Activated CD4-positive, alpha-beta T cell treated with anti-CD3 and anti-CD28 coated beads for 1 hour (primary cell): ENCODE data around the gene VEGFA.
"Not testable (repeated sequence)": the region's sequence is repeated elsewhere in the genome, so short reads cannot be mapped to it uniquely, and the experiment has no call there.

Source experiments
- DNase-seq: peaks from one replicate; pipeline ENCODE4 v3.0.0-alpha.2; 2020

Gene VEGFA

GRCh38 chr6:43806043-43806757 is 36.2 kb downstream of the VEGFA start:
- DNase-seq: no peak

GRCh38 chr6:43806758-43807227 is 36.8 kb downstream of the VEGFA start:
- no peak for DNase-seq

DNA sequence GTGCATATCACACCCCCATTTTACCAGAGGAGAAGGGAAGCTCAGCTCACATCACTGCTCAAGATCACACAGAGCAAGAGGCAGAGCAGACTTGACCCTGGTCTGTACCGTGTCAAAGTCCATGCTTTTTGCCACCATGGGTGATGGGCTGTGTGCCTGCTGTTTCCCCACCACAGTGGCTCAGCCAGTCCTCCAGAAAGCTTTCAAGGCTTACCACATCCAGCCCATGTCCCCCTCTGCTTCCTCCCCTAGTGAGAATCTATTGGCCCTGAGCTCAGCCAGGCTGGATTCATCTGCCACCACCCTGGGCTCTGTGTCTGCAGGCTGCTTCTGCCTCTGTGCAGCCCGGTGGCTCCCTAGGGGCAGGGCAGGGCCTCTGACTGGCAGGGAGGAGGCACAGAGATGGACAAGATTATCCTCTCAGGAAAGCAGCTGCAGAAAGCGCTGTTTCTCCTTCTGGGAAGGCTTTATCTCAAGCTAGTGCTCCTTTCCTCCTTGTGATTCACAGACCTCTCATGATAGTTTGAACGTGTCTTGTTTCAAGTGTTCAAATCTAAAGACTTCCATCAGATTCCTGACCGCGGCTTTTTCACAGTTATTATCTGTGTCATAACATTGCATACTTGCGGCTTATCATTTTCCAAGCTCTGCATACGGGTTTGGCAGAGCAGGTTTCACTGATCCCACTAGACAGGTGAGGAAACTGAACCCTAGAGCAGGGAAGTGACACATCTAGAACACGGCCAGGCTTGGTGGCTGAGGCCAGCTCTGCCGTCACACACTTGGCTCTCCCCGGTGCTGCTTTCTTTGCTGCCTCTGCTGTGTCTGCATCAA is 37.4 kb downstream of the VEGFA start:
- no peak for DNase-seq

DNA sequence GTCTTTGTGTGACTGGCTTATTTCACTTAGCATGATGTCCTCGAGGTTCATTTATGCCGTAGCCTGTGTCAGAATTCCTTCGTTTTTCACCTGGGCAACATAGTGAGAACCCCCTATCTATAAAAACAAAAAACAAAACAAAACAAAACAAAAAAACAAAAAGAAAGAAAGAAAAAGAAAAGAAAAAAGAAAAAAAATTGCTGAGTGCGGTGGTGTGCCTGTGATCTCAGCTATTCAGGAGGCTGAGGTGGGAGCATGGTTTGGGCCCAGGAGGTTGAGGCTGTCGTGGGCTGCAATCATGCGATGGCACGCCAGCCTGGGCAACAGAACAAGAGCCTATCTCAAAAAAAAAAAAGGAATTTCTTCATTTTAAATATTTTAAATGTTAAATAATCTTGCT is 38.4 kb downstream of the VEGFA start:
- no peak for DNase-seq

- no peak for DNase-seq
Measured at GRCh38 chr6:43809417-43810305, 39.6 kb downstream of the VEGFA start.

DNA sequence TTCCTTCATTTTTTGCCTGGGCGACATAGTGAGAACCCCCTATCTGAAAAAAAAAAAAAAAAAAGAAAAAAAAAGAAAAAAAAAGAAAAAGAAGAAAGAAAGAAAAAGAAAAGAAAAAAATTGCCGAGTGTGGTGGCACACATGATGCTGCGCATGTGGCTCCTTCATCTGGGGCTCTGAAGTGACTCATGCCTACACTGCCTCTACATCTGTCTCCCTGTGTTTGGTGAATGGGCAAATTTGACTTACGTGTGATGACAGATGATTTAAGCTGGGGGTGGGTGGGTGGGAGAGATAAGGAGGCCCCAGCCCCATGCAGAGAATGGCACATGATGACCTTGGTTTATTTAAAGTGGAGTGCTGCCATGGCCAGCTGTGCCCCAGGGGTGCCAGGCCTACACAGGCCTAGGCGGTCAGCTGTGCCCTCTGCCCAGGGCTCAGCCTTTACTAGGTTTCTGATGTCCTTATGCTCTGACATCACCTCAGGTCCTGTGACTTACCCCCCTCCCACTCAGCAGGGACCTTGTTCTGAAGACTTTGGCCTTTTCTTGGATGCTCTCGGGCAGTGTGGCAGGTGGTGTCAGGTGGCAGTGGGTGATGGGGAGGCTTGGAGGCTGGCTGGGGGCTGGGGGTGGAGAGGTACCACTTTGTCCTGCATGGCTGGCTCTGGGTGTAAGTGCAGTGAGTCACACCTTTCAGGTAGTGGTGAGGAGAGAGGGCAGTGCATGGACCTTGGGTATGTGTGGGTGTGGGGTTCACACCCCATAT is 41.1 kb downstream of the VEGFA start:
- no peak for DNase-seq

GRCh38 chr6:43811733-43812099 is 41.7 kb downstream of the VEGFA start:
- DNase-seq: no peak

GRCh38 chr6:43812850-43813578 is 43.0 kb downstream of the VEGFA start:
- DNase-seq: no peak

DNA sequence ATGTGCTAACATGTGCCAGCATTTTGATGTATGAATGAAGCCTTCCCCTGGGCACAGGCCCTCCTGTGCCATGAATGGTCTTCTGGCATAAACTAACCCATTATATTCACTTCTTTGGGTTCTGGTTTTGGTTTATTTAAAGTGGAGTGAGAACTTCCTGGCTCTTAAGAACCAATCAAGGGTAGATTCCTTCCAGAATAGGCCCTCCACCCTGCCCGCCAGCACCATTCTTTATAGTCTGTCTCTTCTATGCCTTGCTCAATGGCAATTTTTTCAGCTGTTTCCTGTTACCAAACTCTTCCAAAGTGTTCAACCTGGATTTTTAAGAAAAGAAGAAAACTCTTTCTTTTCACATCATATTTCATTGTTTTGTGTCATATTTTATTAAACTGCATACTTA is 44.1 kb downstream of the VEGFA start:
- no peak for DNase-seq

DNA sequence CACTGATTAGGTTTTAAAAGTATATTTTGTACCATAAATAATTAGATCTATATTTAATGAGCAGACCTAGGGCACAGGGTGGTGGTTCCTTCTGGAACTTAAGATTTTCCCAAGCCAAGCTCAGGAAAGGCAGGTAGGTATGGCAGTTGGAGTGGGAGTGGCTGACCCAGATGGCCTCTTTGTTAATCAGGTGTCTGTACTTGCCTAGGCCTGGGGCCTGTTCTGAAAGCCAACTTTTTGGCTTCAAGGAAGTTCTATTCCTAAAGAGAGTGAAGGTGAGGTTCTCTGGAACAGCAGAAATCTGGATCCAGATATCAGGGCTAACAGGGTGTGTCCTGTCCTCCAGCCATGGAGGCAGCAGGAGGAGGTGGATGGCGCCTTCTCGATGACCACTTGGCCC is 44.9 kb downstream of the VEGFA start:
- DNase-seq: no peak

DNA sequence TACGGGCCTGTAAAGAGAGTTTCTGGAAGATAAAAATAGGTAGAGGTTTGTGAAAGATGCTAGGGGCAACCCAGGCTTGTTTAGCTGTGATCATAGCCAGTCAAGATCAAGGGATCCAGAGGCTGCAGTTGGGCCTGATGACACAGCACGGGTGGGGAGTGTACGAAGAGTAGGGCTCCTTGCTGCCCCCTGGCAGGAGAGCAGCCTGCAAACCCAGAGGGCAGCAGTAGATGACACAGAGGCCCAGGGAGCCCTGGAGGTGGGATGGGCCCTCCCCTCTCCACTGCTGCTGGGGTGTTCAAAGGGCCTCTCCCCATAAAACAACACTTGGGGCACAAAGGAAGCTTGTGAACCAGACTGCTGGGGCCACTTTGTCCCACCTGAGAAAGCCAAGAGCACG is 47.2 kb downstream of the VEGFA start:
- DNase-seq: no peak

DNA sequence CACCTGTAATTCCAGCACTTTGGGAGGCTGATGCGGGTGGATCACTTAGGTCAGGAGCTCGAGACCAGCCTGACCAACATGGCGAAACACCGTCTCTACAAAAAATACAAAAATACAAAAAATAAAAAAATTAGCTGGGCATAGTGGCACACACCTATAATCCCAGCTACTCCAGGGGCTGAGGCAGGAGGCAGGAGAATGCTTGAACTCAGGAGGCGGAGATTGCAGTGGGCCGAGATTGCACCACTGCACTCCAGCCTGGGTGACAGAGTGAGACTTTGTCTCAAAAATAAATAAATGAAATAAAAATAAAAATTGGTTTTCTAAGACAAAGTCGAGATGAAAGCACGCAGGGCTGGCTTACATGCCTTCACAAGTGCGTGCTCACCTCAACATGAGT is 49.0 kb downstream of the VEGFA start:
- not testable (repeated sequence) for DNase-seq

DNA sequence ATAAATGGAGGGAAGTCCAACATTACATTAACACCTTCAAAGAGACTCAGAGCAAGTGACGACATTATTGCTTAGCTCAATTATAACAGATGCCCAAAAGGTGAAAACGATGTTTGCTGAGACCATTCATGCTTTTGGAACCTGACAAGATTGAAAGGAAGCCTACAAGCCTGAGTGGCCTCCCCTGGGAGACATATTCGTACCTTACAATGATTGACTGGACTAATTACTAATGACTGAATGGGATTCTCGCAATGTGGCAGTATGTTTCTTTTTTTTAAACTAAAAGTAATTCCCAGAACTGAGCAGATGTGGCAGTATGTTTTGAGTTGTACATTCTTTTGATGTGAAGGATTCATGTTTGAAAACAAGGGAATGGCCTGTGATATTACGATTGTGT is 49.9 kb downstream of the VEGFA start:
- DNase-seq: no peak

DNA sequence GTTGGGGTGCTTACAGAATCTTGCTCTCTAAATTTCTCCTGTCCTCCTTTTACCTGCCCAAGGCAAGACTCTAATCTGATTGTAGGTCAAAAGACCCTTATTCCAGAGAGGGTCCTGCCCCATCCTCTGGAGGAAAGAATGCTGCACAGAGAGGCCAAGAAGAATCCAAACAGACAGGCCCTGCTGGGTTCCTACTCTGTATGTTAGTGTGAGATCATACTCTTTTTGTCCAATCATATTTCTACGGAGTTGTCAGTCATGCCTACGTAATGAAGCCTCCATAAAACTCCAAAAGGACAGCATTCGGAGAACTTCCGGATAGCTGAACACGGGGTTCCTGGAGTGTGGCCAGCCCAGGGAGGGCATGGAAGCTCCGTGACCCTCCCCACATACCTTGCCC is 50.5 kb downstream of the VEGFA start:
- no peak for DNase-seq

DNA sequence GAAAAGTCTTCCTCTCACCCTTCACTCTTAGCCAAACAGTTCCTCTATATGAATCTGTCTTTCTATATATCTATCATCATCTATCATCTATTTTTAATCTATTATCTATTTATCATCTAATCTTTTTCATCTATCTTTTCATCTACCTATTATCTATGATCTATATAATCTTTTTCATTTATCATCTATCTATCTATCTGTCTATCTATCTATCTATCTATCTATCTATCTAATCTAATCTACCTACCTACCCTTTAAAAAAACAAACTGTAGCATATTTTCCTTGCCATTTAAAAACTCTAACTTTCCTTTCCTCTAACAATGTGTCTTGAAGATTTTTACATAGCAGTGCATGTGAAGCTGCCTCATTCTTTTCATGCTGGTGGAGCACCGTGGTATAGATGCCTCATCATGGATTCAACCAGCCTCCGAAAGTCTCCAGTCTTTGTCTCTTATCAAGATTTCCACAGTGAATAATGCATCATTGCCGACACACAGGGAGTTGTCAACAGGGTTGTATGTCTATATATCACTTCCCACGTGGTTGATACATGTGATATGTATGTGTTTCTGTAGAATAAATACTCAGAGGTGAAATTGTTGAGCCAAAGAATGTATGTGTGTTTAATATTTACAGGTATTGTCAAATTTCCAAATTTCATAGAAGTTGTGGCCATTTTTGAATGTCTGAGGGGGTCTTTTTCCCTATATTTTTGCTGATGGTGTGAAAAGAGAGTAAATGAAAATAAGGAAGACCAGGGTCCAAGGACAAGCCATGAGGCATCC is 51.3 kb downstream of the VEGFA start:
- no peak for DNase-seq

DNA sequence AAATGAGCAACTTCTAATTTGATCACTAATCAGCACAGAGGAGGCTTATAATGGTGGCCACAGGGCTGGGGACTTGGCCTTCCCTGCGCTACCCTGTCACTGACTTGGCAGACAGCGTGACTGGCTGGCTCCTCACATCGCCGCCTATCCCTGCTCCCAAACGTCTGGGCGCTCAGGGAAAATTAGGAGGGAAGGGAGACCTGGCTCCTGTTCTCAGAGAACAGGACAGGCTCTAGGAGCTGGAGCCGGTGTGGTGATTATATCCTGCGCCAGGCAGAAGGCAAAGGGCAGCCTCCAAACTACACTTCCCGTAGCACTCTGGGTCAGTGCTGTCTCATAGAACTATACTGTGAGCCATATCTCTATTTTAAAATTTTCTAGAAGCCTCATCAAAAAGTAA is 53.4 kb downstream of the VEGFA start:
- DNase-seq: no peak

GRCh38 chr6:43823879-43824702 is 54.1 kb downstream of the VEGFA start:
- no peak for DNase-seq

DNA sequence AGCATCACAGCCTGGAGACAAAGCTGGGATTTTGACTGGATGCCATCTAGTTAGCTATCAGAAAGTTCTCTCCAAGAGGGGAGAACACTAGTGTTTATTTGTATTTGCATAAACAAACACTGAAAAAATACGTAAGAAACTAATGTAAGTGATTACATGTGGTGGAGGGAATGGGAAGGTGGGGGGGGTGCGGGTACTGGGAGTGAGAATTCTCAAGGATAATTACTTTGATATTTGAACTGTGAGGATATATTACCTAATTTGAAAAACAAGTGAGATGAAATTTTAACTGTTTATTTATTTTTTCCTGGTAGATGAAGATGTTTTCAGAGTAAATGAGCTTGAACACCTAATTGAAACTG is 54.7 kb downstream of the VEGFA start:
- DNase-seq: no peak

DNA sequence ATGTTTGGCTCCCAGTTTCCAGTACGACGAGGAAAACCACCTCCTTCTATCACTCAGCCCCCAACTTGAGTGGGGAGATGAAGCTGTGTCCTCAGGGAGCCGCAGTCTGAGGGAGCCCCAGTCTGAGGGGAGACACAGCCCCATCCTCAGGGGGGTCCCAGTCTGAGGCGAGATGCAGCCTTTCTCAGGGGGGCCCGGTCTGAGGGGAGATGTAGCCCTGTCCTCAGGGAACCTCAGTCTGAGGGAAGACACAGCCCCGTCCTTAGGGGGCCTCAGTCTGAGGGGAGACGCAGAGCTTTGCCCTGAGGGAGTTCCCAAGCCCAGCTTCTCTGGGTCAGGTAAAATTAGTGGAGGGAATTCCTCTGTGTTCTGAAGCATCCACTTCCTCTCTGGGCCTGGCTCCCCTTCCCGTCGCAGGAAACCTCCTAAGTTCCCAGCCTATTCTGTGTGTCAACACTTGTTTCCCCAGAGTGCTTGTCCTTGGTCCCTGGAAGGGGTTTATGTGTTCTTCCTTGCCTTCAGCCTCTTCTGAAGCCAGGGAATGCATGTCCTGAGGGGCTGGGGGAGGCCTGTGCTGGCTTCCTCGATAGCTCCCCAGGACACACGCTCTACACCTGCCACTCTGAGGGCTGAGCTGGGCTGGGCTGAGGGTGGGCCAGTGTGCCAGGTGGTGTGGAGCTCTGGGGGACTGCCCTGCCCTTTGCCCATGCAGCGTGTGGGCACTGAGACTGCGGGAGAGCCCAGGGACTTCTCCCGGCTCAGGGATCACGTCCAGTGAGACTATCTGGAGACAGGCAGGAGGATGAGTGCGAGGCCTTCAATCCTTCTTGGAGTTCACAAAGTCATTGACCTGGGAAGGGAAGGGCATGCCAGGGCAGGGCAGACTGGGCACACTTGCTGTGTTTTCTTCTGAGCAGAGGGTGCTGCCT is 55.4 kb downstream of the VEGFA start:
- no peak for DNase-seq
